Measurements from ENCODE around the gene SSBP2. TPM values are rescaled to one million over a fixed set of nuclear protein-coding genes. Genes with fewer than 3 reads are reported as not detected.

The SSBP2 gene
- total RNA-seq, 1 experiment from 2014 or later = 0.10 TPM

GRCh38 chr5:81398741-81399140, 352.2 kb downstream of the SSBP2 start:
- in situ Hi-C loops (cut with HindIII; ENCODE audit: low pct_unique_long_range_greater_than_20kb, low sequenced_read_pairs) = no loop called here
- DNase-seq (ENCODE audit: low read depth) = no peak

- in situ Hi-C loops (cut with HindIII; ENCODE audit: low pct_unique_long_range_greater_than_20kb, low sequenced_read_pairs) = no loop called here
- no peak for DNase-seq (ENCODE audit: low read depth)
These were observed 353.7 kb downstream of the SSBP2 start for GRCh38 chr5:81397176-81397575.

- in situ Hi-C loops (cut with HindIII; ENCODE audit: low pct_unique_long_range_greater_than_20kb, low sequenced_read_pairs) = no loop called here
- no peak for DNase-seq (ENCODE audit: low read depth)
These were observed 355.6 kb downstream of the SSBP2 start for GRCh38 chr5:81395262-81395661.

GRCh38 chr5:81393783-81394718, 356.8 kb downstream of the SSBP2 start, which contains the start of gene ACOT12:
Gene ACOT12, minus strand, starts transcription at chr5:81394134. Its CDS starts 20 bp downstream, at chr5:81394114.
- no peak for DNase-seq (ENCODE audit: low read depth)
- in situ Hi-C loops (cut with HindIII; ENCODE audit: low pct_unique_long_range_greater_than_20kb, low sequenced_read_pairs) = no loop called here

GRCh38 chr5:81393430-81393782, 357.5 kb downstream of the SSBP2 start:
- in situ Hi-C loops (cut with HindIII; ENCODE audit: low pct_unique_long_range_greater_than_20kb, low sequenced_read_pairs) = no loop called here
- DNase-seq (ENCODE audit: low read depth) = no peak

GRCh38 chr5:81389025-81389424, 361.9 kb downstream of the SSBP2 start:
- no peak for DNase-seq (ENCODE audit: low read depth)
- in situ Hi-C loops (cut with HindIII; ENCODE audit: low pct_unique_long_range_greater_than_20kb, low sequenced_read_pairs) = no loop called here

GRCh38 chr5:81388169-81388568, 362.7 kb downstream of the SSBP2 start:
- DNase-seq (ENCODE audit: low read depth) = no peak
- in situ Hi-C loops (cut with HindIII; ENCODE audit: low pct_unique_long_range_greater_than_20kb, low sequenced_read_pairs) = no loop called here

- in situ Hi-C loops (cut with HindIII; ENCODE audit: low pct_unique_long_range_greater_than_20kb, low sequenced_read_pairs) = no loop called here
These were observed 367.0 kb downstream of the SSBP2 start for GRCh38 chr5:81383867-81384266.

GRCh38 chr5:81371354-81371876, 379.5 kb downstream of the SSBP2 start:
- DNase-seq (ENCODE audit: low read depth) = no peak
- in situ Hi-C loops (cut with HindIII; ENCODE audit: low pct_unique_long_range_greater_than_20kb, low sequenced_read_pairs) = no loop called here

More at GRCh38 chr5:81383867-81384266, 367.0 kb downstream of the SSBP2 start:
- DNase-seq (ENCODE audit: low read depth) = no peak

GRCh38 chr5:81370912-81371311, 380.0 kb downstream of the SSBP2 start:
- in situ Hi-C loops (cut with HindIII; ENCODE audit: low pct_unique_long_range_greater_than_20kb, low sequenced_read_pairs) = no loop called here
- no peak for DNase-seq (ENCODE audit: low read depth)

- DNase-seq (ENCODE audit: low read depth) = no peak
- in situ Hi-C loops (cut with HindIII; ENCODE audit: low pct_unique_long_range_greater_than_20kb, low sequenced_read_pairs) = no loop called here
These were observed 385.4 kb downstream of the SSBP2 start for GRCh38 chr5:81365541-81365940.

GRCh38 chr5:81363093-81363871, 387.6 kb downstream of the SSBP2 start:
- in situ Hi-C loops (cut with HindIII; ENCODE audit: low pct_unique_long_range_greater_than_20kb, low sequenced_read_pairs) = no loop called here

More at GRCh38 chr5:81363093-81363871, 387.6 kb downstream of the SSBP2 start:
- DNase-seq (ENCODE audit: low read depth) = no peak

Other genes with a start within 250 kb of the SSBP2 start
- 26.8 TPM in 2 replicates for gene ATG10, start 220.9 kb upstream of the SSBP2 start, total RNA-seq (2014; rRNA removed; shearing (Covaris generic); ENCODE audit: low replicate concordance)